Keratinocyte (primary cell): ENCODE measurements around the gene USP10. TPM values are rescaled to one million over a fixed set of nuclear protein-coding genes. Genes with fewer than 3 reads are reported as not detected.

Experiments
- DNase-seq: peaks from one replicate; pipeline ENCODE4 v3.0.0-alpha.2; 2011; ENCODE audit warnings: low read depth, missing footprints, low spot score
- FAIRE-seq: peaks from 2 replicates; lab custom pipeline; 2011; peaks lifted over from hg19 to GRCh38; lab: Jason Lieb, UNC
- H2AFZ ChIP-seq: 2 replicates; pipeline ENCODE4 v1.6.0; 2012; ENCODE audit warnings: low read length, control low read depth, inconsistent platforms; ENCODE audit not compliant: control insufficient read depth
- H3K27ac ChIP-seq: 2 replicates; pipeline ENCODE4 v1.5.1; 2011; ENCODE audit warnings: low read length; ENCODE audit not compliant: control insufficient read depth, insufficient read depth
- H3K27me3 ChIP-seq: 3 replicates; pipeline ENCODE4 v1.6.0; 2011; ENCODE audit warnings: low read length; ENCODE audit not compliant: control insufficient read depth, insufficient read depth; ENCODE audit errors: extremely low read depth
- H3K36me3 ChIP-seq, 2 experiments: 2 replicates in 1 of 2; 3 replicates in 1 of 2; pipeline ENCODE4 v1.5.1; 2011; ENCODE audit warnings: low read length in 2 of 2, mild to moderate bottlenecking in 1 of 2; ENCODE audit not compliant: control insufficient read depth in 2 of 2, insufficient read depth in 2 of 2; ENCODE audit errors: extremely low read depth in 1 of 2
- H3K4me1 ChIP-seq: 3 replicates; pipeline ENCODE4 v1.5.1; 2011; ENCODE audit warnings: low read length; ENCODE audit not compliant: control insufficient read depth, insufficient read depth; ENCODE audit errors: extremely low read depth
- H3K4me2 ChIP-seq: 3 replicates; pipeline ENCODE4 v1.6.0; 2011; ENCODE audit warnings: low read depth, low read length; ENCODE audit not compliant: control insufficient read depth, insufficient read depth; ENCODE audit errors: extremely low read depth
- H3K4me3 ChIP-seq, 3 experiments: fragments of 200-600 bp in 1 of 3; sonication (generic) in 1 of 3; 2 replicates in 2 of 3; 3 replicates in 1 of 3; pipeline ENCODE4 v1.5.1; 2011 to 2016; ENCODE audit warnings: low read length in 3 of 3, mild to moderate bottlenecking in 3 of 3, control low read depth in 2 of 3, inconsistent platforms in 1 of 3, low read depth in 1 of 3, mixed read lengths in 1 of 3, mixed run types in 1 of 3, moderate library complexity in 1 of 3; ENCODE audit not compliant: control insufficient read depth in 2 of 3, insufficient read depth in 2 of 3; ENCODE audit errors: extremely low read depth in 1 of 3
- H3K79me2 ChIP-seq: 2 replicates; pipeline ENCODE4 v1.6.0; 2012; ENCODE audit warnings: low read length; ENCODE audit not compliant: control insufficient read depth, insufficient read depth
- H3K9ac ChIP-seq: 3 replicates; pipeline ENCODE4 v1.6.0; 2011; ENCODE audit warnings: low read length; ENCODE audit not compliant: control insufficient read depth, insufficient read depth; ENCODE audit errors: extremely low read depth
- H3K9me1 ChIP-seq: 3 replicates; pipeline ENCODE4 v1.6.0; 2011; ENCODE audit warnings: low read length; ENCODE audit not compliant: control insufficient read depth, insufficient read depth; ENCODE audit errors: extremely low read depth
- H3K9me3 ChIP-seq: 2 replicates; pipeline ENCODE4 v1.5.1; 2012; ENCODE audit warnings: low read depth, low read length; ENCODE audit not compliant: control insufficient read depth
- H4K20me1 ChIP-seq: 3 replicates; pipeline ENCODE4 v1.6.0; 2011; ENCODE audit warnings: low read length; ENCODE audit not compliant: control insufficient read depth, insufficient read depth; ENCODE audit errors: extremely low read depth
- EZH2 ChIP-seq: IDR thresholded peaks from one replicate; pipeline ENCODE4 v1.6.1; 2012; ENCODE audit warnings: inconsistent platforms, mild to moderate bottlenecking, low read length, moderate library complexity
- dilution Hi-C: fragments of 300-500 bp; cut with MboI; formaldehyde crosslinking; loops from one replicate; pipeline ENCODE4 v1.7.0; 2020; ENCODE audit warnings: low sequenced_read_pairs; ENCODE audit not compliant: extremely low pct_ligation_motif_present
- polyA plus RNA-seq, 5 experiments: library from polyadenylated mRNA; depleted of rRNA in 3 of 5; stranded (reverse) in 3 of 5; stranded (forward) in 1 of 5; unstranded in 1 of 5; fragments of >200 nt; gene quantifications; 1 replicate in 1 of 5; 2 replicates in 3 of 5; 3 replicates in 1 of 5; pipeline versions ENCODE4 v1.2.1 to v1.2.3, GENCODE V29; 2011 to 2012; ENCODE audit warnings: missing spikeins in 2 of 5, low read depth in 1 of 5, low replicate concordance in 1 of 5
- TF ChIP-seq, protein P1 (sequence below), 3 experiments: IDR thresholded peaks in 1 of 3; conservative IDR thresholded peaks in 1 of 3; optimal IDR thresholded peaks in 1 of 3; 2 replicates in 2 of 3; 3 replicates in 1 of 3; pipeline versions ENCODE3 to v1.5.1; 2011; ENCODE audit warnings: low read length in 3 of 3, mild to moderate bottlenecking in 3 of 3, moderate library complexity in 2 of 3, control low read depth in 1 of 3, inconsistent platforms in 1 of 3; ENCODE audit not compliant: insufficient read depth in 2 of 3; ENCODE audit errors: extremely low read depth in 1 of 3

The USP10 gene
- polyA plus RNA-seq, 1 donor (not counting 4 experiments of a cell fraction or from before 2014, with no cell fraction given), result 92.0 TPM

DNA sequence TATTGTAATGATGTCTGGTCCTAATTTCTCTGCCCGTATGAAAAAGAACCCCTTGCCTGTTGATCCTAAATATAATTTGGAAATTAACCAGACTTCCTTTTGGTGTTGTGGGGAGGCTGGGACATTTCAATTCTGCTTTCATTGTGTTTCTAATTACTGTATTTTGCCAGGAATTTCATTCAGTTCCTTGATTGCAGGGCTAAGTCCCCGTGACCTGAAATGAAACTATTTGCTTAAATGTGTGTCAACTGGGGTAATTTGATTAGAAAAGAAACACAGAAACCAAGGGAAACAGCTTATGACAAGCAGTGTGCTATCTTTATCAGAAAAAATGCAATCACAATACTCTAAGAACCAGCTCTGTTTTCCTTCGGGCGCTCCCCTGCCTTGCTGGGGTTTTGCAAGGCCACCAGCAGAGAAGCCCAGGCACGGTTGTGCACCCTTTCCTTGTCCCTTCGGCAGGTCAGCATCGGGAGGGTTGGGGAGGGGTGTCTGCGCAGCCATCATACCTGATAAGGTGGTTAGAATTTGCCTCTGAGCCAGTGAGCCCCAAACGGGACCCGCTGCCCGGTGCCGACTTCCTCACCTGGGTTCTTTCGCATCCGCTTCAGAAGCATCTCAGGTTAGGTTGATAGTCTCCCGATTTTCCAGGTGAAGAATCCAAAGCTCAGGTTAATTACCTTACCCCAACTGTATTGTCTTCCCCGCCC is 32.0 kb upstream of the USP10 start:
- Histone ChIP-seq H3K36me3 (peaks cover 14 to 20% of the 10 kb centered on the region in 2 experiments), H3K4me3 (no peak overlapping the region), H2AFZ (no peak overlapping the region), H3K79me2 (no peaks in the 10 kb centered on the region), H3K4me2 (no peak overlapping the region), H3K9ac (no peak overlapping the region), H3K27ac (no peak overlapping the region), H3K9me1 (no peaks in the 10 kb centered on the region), H4K20me1 (no peaks in the 10 kb centered on the region), H3K9me3 (no peaks in the 10 kb centered on the region), H3K27me3 (no peaks in the 10 kb centered on the region), H3K4me1 (no peaks in the 10 kb centered on the region)
- TF ChIP-seq, protein P1, sequence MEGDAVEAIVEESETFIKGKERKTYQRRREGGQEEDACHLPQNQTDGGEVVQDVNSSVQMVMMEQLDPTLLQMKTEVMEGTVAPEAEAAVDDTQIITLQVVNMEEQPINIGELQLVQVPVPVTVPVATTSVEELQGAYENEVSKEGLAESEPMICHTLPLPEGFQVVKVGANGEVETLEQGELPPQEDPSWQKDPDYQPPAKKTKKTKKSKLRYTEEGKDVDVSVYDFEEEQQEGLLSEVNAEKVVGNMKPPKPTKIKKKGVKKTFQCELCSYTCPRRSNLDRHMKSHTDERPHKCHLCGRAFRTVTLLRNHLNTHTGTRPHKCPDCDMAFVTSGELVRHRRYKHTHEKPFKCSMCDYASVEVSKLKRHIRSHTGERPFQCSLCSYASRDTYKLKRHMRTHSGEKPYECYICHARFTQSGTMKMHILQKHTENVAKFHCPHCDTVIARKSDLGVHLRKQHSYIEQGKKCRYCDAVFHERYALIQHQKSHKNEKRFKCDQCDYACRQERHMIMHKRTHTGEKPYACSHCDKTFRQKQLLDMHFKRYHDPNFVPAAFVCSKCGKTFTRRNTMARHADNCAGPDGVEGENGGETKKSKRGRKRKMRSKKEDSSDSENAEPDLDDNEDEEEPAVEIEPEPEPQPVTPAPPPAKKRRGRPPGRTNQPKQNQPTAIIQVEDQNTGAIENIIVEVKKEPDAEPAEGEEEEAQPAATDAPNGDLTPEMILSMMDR (optimal IDR thresholded peaks at IDR 0.05 in 1 of 3, IDR thresholded peaks at IDR 0.05 in 1 of 3, conservative IDR thresholded peaks at IDR 0.05 in 1 of 3; ENCODE audit: extremely low read depth in 1 of 3, insufficient read depth in 2 of 3, low read length in 3 of 3), result no peak
- no peak for TF ChIP-seq EZH2
- dilution Hi-C loops, result no loop called here
- FAIRE-seq, result no peak
- no peak for DNase-seq

DNA sequence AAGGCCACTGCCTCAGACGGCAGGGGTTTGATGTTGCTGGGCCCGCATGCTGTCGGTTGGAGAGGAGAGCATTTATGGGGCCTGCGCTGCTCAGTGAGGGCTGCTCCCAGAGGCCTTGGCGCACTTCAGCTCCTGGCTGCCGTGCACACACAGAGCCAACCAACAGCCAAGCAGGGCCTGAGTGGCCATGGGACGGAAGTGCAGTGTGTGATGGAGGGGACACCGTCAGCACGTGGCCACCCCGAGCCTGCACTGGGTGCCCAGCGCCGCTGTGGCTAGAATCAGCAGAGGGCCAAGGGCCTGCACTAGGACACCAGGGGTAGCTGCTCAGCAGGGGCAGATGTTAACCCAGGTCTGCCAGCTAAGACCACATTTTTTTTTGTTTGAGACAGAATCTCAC is 29.7 kb upstream of the USP10 start:
- no peaks in the 10 kb centered on the region for H3K79me2 ChIP-seq
- DNase-seq (no peak), FAIRE-seq (no peak)
- H3K36me3 ChIP-seq, result peaks cover 3 to 9% of the 10 kb centered on the region in 2 experiments
- H3K4me2 ChIP-seq, result no peak overlapping the region
- no peaks in the 10 kb centered on the region for H4K20me1 ChIP-seq
- peaks cover 3% of the 10 kb centered on the region for H3K4me1 ChIP-seq
- dilution Hi-C loops, result no loop called here
- H3K27me3 ChIP-seq, result no peaks in the 10 kb centered on the region
- H3K9ac ChIP-seq, result no peak overlapping the region
- TF ChIP-seq, protein P1 (optimal IDR thresholded peaks at IDR 0.05 in 1 of 3, IDR thresholded peaks at IDR 0.05 in 1 of 3, conservative IDR thresholded peaks at IDR 0.05 in 1 of 3; ENCODE audit: extremely low read depth in 1 of 3, insufficient read depth in 2 of 3, low read length in 3 of 3), result no peak
- TF ChIP-seq EZH2, result no peak
- H3K9me1 ChIP-seq, result no peaks in the 10 kb centered on the region
- no peak overlapping the region for H2AFZ ChIP-seq
- no peaks in the 10 kb centered on the region for H3K9me3 ChIP-seq
- no peak overlapping the region for H3K4me3 ChIP-seq
- no peak overlapping the region for H3K27ac ChIP-seq
